HG03457 (cell line): ENCODE results near the gene NTNG1.
"Not testable (repeated sequence)": the region's sequence is repeated elsewhere in the genome, so short reads cannot be mapped to it uniquely, and the experiment has no call there.

ENCODE experiments used
- ATAC-seq: cut with Tn5 transposase; IDR thresholded peaks from one replicate; pipeline ENCODE4 v1.9.1; 2021; ENCODE audit warnings: moderate number of reproducible peaks; ENCODE audit not compliant: unreplicated experiment

Gene NTNG1

GRCh38 chr1:107142140-107142542 lies 1.3 kb downstream of the NTNG1 start:
- ATAC-seq, result no peak

GRCh38 chr1:107142666-107143065 lies 1.8 kb downstream of the NTNG1 start:
- no peak for ATAC-seq

DNA sequence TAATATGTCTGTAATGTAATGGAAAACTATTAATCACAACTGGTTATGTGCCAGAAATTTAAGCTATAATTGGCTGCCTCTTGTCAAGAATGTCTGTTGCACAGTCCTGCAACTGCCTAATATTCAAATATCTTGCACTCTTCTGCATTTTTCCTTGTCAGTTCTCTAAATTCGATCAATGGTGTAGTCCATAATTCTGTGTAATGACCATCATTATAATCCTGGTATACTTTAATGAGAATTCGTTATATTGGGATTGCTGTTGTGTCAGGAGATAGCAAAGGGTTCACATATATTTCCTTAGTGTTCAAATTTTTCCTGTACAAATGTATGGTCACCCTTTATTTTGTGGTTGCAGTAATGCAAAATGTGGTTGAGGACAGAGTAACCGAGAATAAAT lies 4.8 kb downstream of the NTNG1 start:
- ATAC-seq, result no peak

- no peak for ATAC-seq
Measured at GRCh38 chr1:107147843-107148242, 7.0 kb downstream of the NTNG1 start.

GRCh38 chr1:107149946-107150345 lies 9.1 kb downstream of the NTNG1 start:
- no peak for ATAC-seq

- ATAC-seq, result no peak
Measured at GRCh38 chr1:107151295-107151694, 10.5 kb downstream of the NTNG1 start.

GRCh38 chr1:107152395-107152794 lies 11.6 kb downstream of the NTNG1 start:
- ATAC-seq, result no peak

DNA sequence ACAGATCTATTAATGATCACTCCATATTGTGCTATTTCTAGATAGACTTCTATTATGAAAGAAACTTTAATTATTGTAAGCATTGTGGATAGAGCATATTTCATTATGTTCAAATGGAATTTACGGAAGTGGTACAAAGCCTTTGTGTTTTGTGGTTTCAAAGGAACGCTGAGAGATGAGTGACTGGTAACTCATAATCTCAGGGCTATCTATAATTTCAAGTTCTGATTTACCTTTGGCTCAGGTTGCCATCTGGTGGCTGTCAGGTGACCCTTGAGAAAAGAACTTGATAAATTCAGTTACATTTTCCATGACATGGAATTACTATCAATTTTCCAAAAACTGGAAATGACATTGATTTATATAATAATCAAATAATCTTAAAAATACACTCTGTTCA lies 12.2 kb downstream of the NTNG1 start:
- ATAC-seq, result no peak

DNA sequence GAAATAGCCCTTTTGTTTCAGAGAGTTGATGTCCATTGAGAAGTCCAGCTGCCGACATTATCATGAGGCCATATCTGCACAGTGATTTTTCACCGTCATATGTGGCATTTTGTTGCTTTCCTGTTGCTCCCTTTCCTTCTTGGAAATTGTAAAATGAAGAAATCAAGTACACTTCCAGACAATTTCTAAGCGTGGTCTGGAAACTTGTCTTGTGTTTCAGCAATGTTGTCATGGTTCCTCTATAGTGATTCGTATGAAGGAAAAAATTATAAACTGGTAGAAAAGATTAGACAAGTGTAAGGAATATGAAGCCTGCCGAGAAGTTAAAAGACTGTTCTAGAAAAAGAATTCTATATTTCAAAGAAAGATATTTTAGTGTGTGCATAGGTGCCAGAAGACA lies 17.7 kb downstream of the NTNG1 start:
- no peak for ATAC-seq

- no peak for ATAC-seq
Measured at GRCh38 chr1:107158991-107159390, 18.2 kb downstream of the NTNG1 start.

DNA sequence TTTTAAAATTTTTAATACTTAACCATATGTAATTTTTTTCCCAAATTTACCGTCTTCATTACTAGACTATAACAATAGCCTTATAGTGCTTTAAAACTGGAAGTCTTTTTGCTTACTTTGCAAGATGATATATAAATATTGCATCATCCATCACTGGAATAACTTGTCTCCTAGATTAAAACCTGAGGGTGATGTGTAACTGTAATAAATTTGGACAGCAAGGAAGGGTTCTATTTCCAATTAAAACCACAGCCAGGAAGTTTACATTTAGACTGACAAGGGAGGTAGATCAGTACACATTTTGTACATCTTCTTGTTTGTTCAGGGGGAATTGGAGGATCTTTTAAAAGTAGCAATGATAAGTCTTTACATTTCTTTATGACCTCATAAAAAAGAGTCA lies 21.9 kb downstream of the NTNG1 start:
- ATAC-seq, result no peak

DNA sequence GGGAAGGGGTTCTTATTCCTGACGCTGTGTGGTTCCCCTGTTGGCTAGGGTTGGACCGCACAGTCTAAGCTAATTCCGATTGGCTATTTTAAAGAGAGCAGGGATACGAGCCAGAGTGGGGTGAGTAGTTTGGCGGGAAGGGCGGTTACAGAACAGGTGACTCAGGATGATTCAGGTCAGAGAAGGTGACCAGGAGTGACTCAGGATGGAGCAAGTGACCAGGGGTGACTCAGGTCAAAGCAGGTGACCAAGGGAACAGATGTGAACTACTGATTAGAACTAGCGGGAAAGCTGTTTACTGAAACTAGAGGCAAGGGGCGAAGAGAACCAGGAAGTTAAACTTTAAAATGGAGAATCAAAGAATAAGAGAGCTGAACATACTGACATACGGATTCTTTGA lies 24.1 kb downstream of the NTNG1 start:
- not testable (repeated sequence) for ATAC-seq

GRCh38 chr1:107169615-107170014 lies 28.8 kb downstream of the NTNG1 start:
- no peak for ATAC-seq

GRCh38 chr1:107171333-107171732 lies 30.5 kb downstream of the NTNG1 start:
- ATAC-seq, result no peak

DNA sequence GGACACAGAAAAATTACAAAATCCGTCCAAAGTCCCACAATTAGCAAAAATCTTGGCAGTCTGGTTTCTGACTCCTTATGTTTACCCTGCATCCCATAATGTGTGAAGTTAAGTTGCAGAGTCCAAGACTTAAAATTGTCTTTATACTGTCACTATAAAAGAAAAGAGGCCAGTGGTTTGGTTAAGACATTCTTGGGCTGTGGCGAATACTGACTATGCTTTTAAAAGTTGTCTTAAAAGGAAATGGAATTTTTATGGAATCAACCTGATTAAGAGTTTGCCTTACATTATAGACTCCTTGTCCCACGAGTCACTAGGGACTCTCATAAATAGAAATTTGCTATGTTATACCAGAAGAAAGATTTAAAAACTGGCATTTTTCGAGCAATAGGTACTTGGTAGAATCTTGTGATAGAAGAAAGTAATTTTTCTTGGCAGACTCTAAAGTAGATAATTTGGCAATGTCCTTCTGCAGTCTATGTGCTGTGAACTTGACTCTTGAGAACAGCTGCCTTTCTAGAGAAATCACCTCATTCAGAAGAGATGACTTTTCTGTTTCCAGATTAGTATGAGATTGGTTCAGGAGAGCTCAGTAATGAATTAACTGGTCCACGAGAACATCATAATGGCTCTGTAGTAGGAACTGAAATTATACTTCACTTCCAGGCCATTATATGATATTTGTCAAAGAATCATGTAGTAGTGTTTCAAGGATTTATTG lies 31.8 kb downstream of the NTNG1 start:
- no peak for ATAC-seq

DNA sequence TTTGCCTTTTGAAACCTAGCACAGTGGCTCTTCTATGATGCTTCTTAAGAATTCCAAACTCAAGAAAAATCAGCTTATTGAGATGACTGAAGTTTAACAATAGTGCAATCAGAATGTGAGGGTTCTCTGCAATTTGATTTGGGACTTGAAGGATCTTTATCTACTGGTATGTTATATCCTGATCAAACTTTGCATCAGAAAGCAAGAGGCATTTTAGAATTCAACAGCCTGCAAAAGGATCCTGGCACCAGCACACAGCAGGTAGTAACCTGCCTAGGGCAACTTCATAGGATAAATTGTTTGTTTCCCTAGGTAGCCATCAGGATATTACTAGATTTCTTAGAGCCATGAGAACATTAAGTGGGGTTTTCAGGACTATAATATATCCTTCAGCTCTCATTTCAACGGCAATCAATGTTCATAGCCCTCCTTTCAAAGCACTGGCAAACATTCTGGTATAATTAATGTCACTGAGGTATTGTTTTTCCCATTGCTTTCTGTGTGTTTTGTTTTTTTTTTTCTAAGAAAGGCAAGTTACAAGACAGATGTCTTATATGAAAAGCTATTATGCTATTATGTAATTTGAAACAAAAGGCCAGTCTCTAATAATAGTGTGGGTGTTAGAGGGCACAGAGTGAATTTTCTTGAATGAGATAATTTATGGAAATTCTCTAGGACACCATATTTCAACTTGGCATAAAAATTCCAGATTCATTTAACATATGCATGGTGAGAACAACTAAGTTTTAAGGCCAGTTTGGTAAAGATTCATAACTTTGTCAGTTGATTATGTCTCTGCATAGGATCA lies 34.5 kb downstream of the NTNG1 start:
- ATAC-seq, result no peak

- no peak for ATAC-seq
Measured at GRCh38 chr1:107181253-107181969, 40.6 kb downstream of the NTNG1 start.

- ATAC-seq, result no peak
Measured at GRCh38 chr1:107183011-107183410, 42.2 kb downstream of the NTNG1 start.

DNA sequence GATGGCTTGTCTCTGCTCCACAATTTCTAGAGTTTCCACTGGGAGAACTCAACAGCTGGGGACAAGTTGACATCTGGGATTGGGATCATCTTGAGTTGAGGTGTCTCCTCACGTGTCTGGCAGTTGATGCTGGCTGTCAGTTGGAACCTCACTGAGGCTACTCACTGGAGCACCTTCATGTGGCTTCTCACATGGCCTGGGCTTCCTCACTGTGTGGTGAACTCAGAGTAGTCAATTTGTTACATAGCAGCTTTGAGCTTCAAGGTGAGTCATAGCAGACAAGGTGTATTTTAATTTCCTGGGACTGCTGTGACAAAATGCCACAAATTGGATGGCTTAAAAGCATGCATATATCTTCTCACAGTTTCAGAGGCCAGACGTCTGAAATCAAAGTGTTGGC lies 44.0 kb downstream of the NTNG1 start:
- no peak for ATAC-seq

GRCh38 chr1:107187399-107187798 lies 46.6 kb downstream of the NTNG1 start:
- ATAC-seq, result no peak

GRCh38 chr1:107188160-107188559 lies 47.3 kb downstream of the NTNG1 start:
- no peak for ATAC-seq

DNA sequence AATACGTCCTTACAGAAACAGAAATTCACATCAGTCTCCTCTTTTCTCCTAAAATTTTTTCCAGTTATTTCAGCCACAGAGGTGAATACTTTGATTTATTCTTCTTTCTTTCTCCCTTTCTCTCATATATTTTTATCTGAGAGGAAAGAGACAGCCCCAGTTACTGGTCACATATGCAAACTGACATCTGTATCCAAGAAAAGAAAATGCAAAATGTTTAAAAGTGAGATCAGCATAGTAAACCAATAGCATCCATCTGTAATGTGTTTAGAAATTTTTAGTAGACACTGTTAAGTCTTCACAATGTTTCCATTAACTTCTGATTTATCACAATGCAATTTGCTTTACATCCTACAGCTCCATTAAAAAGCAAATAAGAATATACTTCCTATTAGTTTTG lies 53.5 kb downstream of the NTNG1 start:
- ATAC-seq, result no peak
